ENCODE data around the gene MRAS.

- TF ChIP-seq CTCF (IDR thresholded peaks at IDR 0.05; ENCODE audit: insufficient read depth, low read length, poor library complexity, severe bottlenecking) (no peak), EZH2phosphoT487 (conservative IDR thresholded peaks at IDR 0.05; ENCODE audit: low read length) (no peak)
Observed at GRCh38 chr3:138383715-138384465, 35.5 kb downstream of the MRAS start.

Data from SU-DHL-6 (cell line).